Prostate gland (tissue), 2 donors: ENCODE results near the gene C1orf115. TPM values are rescaled to one million over a fixed set of nuclear protein-coding genes. Genes with fewer than 3 reads are reported as not detected.

Experiments
- DNase-seq: peaks from one replicate; pipeline ENCODE4 v3.0.0-alpha.2; 2019; ENCODE audit warnings: low spot score
- H3K27ac ChIP-seq, 2 donors: fragments of 200-600 bp; sonication (generic); 2 replicates each; pipeline ENCODE4 v1.5.1; 2017 to 2019
- H3K27me3 ChIP-seq: fragments of 200-600 bp; sonication (generic); replicated peaks from 2 replicates; pipeline ENCODE4 v1.5.1; 2019; ENCODE audit not compliant: insufficient read depth
- H3K36me3 ChIP-seq, 2 donors: fragments of 200-600 bp; sonication (generic); 1 replicate in 1 of 2; 2 replicates in 1 of 2; pipeline versions ENCODE4 v1.5.1 to v1.8.1; 2017 to 2019
- H3K4me1 ChIP-seq: fragments of 200-600 bp; sonication (generic); replicated peaks from 2 replicates; pipeline ENCODE4 v1.5.1; 2019
- H3K4me3 ChIP-seq, 2 donors: fragments of 200-600 bp; sonication (generic); 2 replicates each; pipeline ENCODE4 v1.5.1; 2017 to 2019
- H3K9me3 ChIP-seq: fragments of 200-600 bp; sonication (generic); 2 replicates; pipeline ENCODE4 v1.5.1; 2017
- CTCF ChIP-seq, 4 experiments: fragments of 200-600 bp in 2 of 4; fragments of 450-650 bp in 2 of 4; sonication (generic) in 2 of 4; IDR thresholded peaks; 1 replicate in 3 of 4; 2 replicates in 1 of 4; pipeline ENCODE4 v1.5.1; 2016 to 2019; ENCODE audit warnings: antibody characterized with exemption in 4 of 4, mild to moderate bottlenecking in 2 of 4, moderate library complexity in 2 of 4
- POLR2A ChIP-seq: fragments of 450-650 bp; IDR thresholded peaks from one replicate; pipeline ENCODE4 v1.6.1; 2016; ENCODE audit warnings: antibody characterized with exemption, mild to moderate bottlenecking
- POLR2AphosphoS5 ChIP-seq: sonication (generic); formaldehyde crosslinking; IDR thresholded peaks from one replicate; pipeline ENCODE4 v1.6.1; 2017; ENCODE audit warnings: antibody characterized with exemption
- WGBS: methylation state at CpG from one replicate; pipeline ENCODE4 v1.1.5; 2018; 5-methylcytosine and 5-hydroxymethylcytosine counted together
- intact Hi-C: fragments of 100-400 bp; cut with DNase I; formaldehyde crosslinking; loops from one replicate; pipeline ENCODE4 v1.14.2; 2022
- total RNA-seq, 2 donors: library from RNA; depleted of rRNA; stranded (reverse); fragments of >200 nt; gene quantifications; one replicate each; pipeline ENCODE4 v1.1.0, GENCODE V29; 2016

C1orf115 gene
- total RNA-seq, 2 donors from 2014 or later, result 26.9 to 79.4 TPM

- Histone ChIP-seq H3K36me3 (no peaks in the 10 kb centered on the region), H3K4me3 (no peak overlapping the region), H3K9me3 (no peaks in the 10 kb centered on the region), H3K4me1 (no peaks in the 10 kb centered on the region), H3K27ac (no peak overlapping the region), H3K27me3 (no peaks in the 10 kb centered on the region)
- intact Hi-C loops, result no loop called here
- TF ChIP-seq POLR2AphosphoS5, result no peak
- no peak for TF ChIP-seq POLR2A
- no peak for TF ChIP-seq CTCF (IDR thresholded peaks at IDR 0.05)
- no peak for DNase-seq
Observed at GRCh38 chr1:220655961-220656740, 34.0 kb upstream of the C1orf115 start.

GRCh38 chr1:220666349-220666748, 23.8 kb upstream of the C1orf115 start:
- DNase-seq, result no peak
- no peaks in the 10 kb centered on the region for H3K27me3 ChIP-seq
- no peaks in the 10 kb centered on the region for H3K9me3 ChIP-seq
- no peak overlapping the region for H3K4me3 ChIP-seq
- WGBS, result 83% methylated on average over 3 of the region's 3 CpGs
- H3K36me3 ChIP-seq, result no peaks in the 10 kb centered on the region
- no peaks in the 10 kb centered on the region for H3K4me1 ChIP-seq
- TF ChIP-seq POLR2A (no peak), CTCF (IDR thresholded peaks at IDR 0.05) (no peak), POLR2AphosphoS5 (no peak)
- intact Hi-C loops, result no loop called here
- no peak overlapping the region for H3K27ac ChIP-seq

- 85% methylated on average over 1 of the region's 1 CpG for WGBS
- H3K36me3 ChIP-seq, result no peaks in the 10 kb centered on the region
- H3K4me1 ChIP-seq, result no peaks in the 10 kb centered on the region
- no peaks in the 10 kb centered on the region for H3K9me3 ChIP-seq
- H3K4me3 ChIP-seq, result no peak overlapping the region
- H3K27me3 ChIP-seq, result no peaks in the 10 kb centered on the region
- DNase-seq, result no peak
- TF ChIP-seq CTCF (IDR thresholded peaks at IDR 0.05) (no peak), POLR2A (no peak), POLR2AphosphoS5 (no peak)
- intact Hi-C loops, result no loop called here
- H3K27ac ChIP-seq, result no peak overlapping the region
Observed at GRCh38 chr1:220669005-220669404, 21.2 kb upstream of the C1orf115 start.

- DNase-seq, result no peak
- intact Hi-C loops, result no loop called here
- H3K36me3 ChIP-seq, result no peaks in the 10 kb centered on the region
- no peak overlapping the region for H3K4me3 ChIP-seq
- H3K27me3 ChIP-seq, result no peaks in the 10 kb centered on the region
- no peaks in the 10 kb centered on the region for H3K9me3 ChIP-seq
- TF ChIP-seq POLR2AphosphoS5, result no peak
- no peak for TF ChIP-seq CTCF (IDR thresholded peaks at IDR 0.05)
- no peak for TF ChIP-seq POLR2A
- H3K4me1 ChIP-seq, result no peaks in the 10 kb centered on the region
- H3K27ac ChIP-seq, result no peak overlapping the region
Observed at GRCh38 chr1:220670365-220670764, 19.8 kb upstream of the C1orf115 start.

- no peak for DNase-seq
- Histone ChIP-seq H3K36me3 (no peaks in the 10 kb centered on the region), H3K4me3 (no peak overlapping the region), H3K4me1 (no peaks in the 10 kb centered on the region), H3K9me3 (no peaks in the 10 kb centered on the region), H3K27ac (no peak overlapping the region), H3K27me3 (no peaks in the 10 kb centered on the region)
- TF ChIP-seq POLR2AphosphoS5 (no peak), CTCF (IDR thresholded peaks at IDR 0.05) (no peak), POLR2A (no peak)
- 93% methylated on average over 1 of the region's 1 CpG for whole genome bisulfite sequencing
- intact Hi-C loops, result no loop called here
Observed at GRCh38 chr1:220673921-220674320, 16.2 kb upstream of the C1orf115 start.
